Measurements from ENCODE around the gene NUBPL.
A peak's percentile ranks its signal among the peaks of the same experiment; 100 is the strongest.
"Not testable (repeated sequence)": the region's sequence is repeated elsewhere in the genome, so short reads cannot be mapped to it uniquely, and the experiment has no call there.

NUBPL gene

DNA sequence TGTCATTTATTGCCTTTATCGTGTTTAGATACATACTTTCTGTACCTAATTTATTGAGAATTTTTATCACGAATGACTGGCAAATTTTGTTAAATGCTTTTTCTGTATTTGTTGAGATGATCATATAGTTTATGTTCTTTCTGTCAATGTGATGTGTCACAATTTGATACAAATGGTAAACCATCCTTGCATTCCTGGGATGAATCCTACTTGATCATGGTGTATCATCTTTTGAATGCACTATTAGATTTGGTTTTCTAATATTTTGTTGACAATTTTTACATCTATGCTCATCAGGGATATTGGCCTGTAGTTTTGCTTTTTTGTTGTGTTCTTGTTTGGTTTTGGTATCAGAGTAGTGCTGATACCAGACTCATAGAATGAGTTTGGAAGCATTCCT lies 185.1 kb downstream of the NUBPL start:
- DNase-seq, result no peak

DNA sequence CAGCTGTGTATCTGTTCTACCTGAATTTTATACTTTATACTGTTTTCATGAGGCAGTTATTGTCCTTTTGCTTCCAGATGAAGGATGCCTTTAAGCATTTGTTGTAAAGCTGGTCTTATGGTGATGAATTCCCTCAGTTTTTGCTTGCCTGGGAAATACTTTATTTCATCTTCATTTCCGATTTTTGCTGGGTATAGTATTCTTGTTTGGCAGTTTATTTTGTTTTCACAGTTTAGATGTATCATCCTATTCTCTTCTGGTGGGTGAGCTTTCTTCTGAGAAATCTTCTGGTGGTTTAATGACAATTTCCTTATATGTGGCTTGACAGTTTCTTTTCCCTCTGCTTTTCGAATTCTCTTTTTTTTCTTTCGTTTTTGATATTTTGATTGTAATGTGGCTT lies 188.1 kb downstream of the NUBPL start:
- DNase-seq, result no peak

DNA sequence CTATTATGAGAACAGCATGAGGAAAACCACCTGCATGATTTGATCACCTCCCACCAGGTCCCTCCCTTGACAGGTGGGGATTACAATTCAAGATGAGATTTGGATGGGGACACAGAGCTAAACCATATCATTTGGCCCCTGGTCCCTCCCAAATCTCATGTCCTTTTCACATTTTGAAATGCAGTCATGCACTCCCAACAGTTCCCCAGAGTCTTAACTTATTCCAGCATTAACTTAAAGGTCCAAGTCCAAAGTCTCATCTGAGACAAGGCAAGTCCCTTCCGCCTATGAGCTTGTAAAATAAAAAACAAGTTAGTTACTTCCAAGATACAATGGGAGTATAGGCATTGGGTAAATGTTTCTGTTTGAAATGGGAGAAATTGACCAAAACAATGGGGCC lies 189.8 kb downstream of the NUBPL start:
- not testable (repeated sequence) for DNase-seq

DNA sequence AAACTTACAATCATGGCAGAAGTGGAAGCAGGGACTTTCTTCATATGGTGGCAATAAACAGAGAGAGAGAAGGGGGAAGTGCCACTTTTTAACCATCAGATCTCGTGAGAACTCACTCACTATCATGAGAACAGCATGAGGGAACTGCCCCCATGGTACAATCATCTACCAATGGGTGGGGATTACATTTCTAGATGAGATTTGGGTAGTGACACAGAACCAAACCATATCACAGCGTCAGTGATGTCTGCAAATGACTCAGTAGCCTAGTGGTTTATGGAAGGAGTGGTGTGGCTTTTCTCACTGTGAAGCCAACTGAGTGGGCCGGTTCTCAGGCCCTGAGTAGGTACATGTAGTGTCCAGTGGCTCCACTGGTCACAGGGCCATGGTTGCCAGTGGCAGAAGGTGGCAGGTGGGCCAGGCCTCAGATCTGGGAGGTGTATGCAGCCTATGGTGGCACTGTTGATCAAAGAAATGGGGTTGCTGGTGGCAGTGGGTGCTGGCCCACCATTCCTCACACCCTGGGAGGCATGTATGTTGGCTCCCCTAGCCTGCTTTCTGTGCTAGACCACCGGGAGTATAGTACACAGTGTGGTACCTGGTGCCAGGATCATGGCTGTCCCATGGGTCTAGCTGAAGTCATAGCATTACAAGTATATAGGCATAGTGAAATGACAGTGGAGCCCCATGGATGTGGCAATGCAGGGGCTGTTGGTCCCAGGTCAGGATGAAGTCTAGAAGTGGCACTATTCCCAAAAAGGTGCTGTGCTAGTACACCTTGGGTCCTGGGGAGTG lies 191.9 kb downstream of the NUBPL start:
- no peak for DNase-seq

DNA sequence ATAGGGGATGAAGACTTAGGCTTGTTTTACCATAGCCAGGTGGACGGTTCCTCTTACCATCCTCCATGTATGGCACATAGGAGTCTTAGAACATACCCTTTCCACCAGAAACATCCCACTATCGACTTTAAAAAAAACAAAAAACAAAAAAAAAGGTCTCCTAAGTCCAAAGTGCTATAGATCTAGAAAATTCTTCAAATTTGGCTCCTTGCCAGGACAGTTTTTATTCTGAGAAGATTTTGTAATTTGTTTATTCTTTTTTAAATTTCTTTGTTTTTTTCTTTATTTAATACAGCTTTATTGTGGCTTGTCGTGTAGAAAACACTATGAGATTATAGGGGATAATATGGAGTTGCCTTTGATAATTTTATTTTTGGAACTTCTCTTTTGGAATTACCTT lies 197.7 kb downstream of the NUBPL start:
- DNase-seq, result no peak

DNA sequence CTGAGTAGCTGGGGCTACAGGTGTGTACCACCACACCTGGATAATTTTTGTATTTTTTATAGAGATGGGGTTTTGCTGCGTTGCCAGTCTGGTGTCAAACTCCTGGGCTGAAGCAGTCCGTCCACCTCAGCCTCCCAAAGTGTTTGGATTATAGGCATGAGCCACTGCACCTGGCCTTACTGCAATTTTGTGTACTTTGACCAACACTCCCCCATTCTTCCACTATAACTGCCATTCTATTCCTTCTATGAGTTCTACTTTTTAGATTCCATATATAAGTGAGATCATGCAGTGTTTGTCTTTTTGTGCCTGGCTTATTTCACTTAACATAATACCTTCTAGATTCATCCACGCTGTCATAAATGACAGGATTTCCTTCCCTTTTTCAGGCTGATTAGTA lies 199.1 kb downstream of the NUBPL start:
- DNase-seq, result no peak

DNA sequence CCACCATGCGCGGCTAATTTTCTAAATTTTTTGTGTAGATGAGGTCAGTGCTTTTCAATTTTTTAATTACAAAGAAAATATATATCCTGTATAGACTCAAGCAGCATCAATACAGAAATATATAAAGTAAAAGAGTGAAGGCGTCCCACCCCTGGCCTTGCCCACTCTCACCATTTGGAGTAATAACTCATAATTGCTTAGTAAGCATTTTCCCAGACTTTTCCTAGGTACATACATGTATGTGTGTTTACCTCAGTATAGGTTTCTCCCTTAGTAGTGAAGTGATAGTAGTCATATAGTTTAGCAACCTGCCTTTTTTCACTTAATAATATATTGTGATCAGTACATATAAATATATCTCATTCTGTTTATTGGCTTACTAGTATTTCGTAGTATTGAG lies 200.1 kb downstream of the NUBPL start:
- no peak for DNase-seq

DNA sequence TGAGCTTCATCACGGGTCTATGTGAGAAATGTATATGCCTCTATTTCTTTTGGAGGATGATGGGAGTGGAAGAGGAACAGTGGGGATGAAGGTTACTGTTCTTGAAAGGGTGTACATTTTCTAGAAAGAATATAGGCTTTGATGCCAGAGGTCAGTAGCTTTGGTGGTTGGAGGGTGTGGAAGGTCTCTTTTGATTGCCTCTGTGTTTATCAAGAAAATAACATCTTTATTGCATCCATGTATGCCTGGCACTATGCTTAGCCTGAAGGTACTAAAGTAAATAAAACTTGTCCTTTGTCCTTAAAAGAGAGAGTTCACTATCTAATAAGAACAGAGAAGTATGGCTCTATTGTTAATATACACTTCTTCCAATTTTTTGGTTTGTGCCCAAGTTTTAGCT lies 201.8 kb downstream of the NUBPL start:
- no peak for DNase-seq

DNA sequence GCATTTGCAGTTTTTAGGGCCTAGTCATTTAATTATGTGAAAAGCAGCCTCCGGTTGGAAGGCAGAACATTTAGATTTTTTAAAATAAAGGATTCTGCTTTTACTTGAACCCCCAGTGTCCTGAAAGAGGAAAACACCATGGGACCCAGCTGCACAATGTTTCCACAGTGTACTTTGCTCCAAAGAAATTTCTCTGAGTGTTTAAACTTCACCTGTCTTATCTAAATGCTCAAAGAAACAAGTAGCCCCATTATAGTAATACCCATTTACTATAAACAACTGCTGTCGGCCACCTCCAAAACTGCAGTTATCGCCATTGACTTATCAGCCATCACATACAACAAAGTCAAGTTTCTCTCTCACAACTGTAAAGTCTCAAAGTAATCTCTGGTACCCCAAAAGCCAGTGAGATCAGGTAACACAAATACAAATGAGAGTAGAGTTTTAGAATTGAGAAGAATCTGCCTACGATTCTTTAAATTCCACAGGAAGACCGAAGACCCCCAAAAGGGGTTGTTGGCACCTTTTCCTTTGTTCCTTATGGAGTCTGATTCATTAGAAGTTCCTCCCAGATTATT lies 205.2 kb downstream of the NUBPL start:
- DNase-seq, result no peak

DNA sequence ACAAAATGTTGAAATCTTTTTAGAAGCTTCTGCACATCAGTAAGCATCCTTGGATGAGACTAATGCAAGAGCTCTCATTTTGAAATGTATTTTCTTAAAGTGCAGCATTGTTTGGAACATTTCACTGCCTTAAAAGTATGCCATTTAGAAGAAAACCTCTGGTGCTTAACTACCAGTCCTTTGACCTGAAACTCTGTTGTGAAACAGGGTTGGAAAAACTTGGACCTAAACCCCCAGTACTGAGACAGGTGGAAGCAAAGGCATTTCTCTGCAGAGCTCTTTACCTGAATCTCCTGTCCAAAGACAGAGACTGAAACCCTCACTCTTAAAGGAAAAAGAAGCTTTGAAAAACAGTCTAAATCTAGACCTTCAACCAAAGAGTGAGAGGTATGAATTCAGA lies 207.2 kb downstream of the NUBPL start:
- DNase-seq, result no peak

DNA sequence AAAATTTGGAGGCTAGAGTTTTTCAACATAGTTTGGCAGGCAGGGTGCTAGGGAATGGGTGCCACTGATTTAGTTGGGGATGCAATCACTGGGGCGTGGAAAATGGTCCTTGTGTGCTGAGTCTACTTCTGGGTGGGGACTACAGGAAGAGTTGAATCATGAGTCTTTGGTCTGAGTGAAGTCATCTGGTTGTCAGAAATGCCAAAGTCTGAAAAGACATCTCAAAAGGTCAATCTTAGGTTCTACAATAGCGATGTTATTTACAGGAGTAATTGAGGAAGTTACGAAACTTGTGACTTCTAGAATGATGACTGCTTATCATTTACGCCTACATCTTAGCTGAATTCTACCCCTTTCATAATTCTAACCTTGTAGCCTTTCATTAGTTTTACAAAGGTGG lies 209.1 kb downstream of the NUBPL start:
- DNase-seq, result no peak

DNA sequence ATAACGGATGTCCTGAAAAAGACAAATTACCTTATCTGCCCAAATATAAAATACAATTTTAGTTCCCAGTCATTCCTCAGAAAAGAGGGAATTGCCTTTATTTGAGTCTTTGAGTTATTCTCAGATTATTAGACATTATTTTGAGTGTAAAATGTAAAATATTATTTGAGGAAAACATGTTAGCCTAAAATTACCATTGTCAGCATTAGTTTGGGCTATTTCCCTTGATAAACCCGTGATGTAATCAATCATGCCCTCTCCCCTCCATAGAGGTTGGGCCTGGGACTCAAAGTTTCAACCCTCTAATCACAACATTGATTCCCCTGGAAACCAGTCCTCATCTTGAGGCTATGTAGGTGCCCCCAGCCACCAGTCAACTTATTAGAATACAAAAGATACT lies 213.4 kb downstream of the NUBPL start:
- no peak for DNase-seq

DNA sequence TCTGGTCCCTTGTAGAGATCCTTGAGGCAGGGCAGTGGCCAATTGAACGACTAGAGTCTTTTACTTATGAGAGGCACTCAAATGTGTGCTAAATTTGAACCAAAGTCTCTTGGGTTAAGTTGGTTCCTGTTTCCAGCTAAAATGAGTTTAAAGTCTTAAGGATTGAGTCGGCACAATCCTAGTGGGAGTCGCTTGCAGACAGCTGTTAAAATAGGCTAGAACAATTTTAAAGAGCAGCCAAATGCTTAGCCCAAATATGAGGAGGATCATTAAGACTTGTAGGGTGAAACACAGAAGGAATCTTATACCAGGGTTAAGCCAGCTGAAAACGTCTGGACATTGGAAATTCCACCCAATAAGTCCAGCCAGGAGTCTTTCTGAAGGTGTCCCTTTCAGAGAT lies 216.1 kb downstream of the NUBPL start:
- DNase-seq, result no peak

DNA sequence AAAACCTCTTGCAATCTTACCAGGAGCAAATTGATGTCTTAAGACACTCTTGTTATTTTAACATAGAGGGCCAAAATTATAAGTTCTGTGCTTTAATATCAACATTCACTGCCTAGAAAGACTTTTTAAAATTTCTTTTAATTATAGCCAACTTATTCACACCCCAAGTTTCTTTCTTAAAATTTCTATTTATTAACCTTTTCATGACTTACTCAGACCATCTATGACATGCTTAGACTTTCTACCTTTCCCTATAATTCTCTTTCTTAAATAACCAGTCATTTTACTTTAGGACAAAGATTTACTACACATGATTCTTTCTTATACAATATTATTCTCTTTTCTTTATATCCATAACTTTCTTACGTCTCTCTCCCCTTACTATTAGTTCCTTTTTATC lies 220.4 kb downstream of the NUBPL start:
- DNase-seq, result peak; percentile 19

DNA sequence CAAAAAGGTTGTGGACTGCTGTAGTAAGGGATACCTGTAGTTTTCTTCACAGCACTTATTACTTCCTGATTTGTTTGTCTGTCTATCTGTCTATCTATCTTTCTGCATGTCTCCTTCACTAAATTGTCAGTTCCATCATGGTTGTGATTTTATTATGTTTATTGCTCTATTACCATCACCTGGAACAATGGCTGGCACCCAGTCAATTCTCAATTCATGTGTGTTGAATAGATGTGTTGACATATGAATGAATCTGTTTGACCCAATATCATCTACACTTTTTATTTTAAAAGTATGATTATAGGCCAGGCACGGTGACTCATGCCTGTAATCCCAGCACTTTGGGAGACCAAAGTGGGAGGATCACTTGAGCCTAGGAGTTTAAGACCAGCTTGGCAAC lies 224.4 kb downstream of the NUBPL start:
- peak; percentile 65 for DNase-seq

DNA sequence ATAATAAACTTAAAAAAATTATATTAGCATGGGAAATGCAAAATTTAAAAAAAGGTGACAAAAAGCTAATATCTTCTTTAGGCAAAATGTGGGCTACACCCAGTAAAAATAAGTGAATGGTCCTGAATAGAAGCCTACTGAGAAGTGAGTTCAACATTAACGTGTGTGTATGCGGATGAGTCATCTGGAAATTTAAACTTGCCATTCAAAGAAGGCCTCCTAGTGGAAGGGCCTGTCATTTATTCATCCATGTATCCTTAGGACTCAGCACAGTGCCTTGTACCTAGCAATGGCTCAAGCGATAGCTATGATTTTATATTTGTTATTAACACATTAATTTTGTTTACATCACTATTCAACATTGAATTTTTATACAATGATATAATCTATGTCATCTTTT lies 226.2 kb downstream of the NUBPL start:
- peak; percentile 33 for DNase-seq

DNA sequence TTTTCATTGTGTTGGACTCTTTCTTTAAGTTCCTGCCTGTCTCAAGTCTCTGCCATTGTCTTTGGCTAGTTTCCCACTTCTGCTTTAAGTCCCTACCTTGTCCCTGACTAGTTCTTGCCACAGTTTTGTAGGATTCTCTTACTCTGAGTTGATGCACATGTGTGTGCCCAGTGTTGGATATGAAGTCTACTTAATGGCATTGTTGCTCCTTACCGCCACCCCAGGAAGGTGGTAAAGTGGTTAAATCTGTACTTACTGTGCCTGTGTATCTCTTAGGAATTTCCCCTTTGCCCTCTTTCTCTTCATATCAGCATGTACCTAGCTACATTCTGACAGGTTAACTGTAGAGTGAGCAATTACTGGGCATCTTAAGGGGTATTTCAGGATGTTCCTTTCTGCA lies 227.1 kb downstream of the NUBPL start:
- no peak for DNase-seq

DNA sequence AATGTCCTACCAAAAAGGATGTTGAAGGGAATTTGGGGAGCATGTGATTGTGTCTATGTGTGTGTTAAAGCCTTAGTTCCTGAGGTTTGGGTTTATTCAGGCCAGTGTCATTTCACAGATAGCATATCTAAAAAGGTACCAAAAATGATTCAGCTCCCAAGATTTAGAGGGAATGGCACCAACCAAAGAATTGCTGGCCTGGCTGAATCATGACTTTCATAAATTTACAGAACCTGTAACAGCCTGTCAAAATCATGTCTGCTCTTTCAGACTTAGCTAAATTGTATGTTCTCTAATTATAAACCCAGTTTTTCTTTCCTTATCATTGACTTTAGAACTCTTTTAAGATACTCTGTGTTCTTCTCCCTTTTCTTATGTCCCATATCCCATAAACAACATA lies 231.5 kb downstream of the NUBPL start:
- DNase-seq, result no peak

DNA sequence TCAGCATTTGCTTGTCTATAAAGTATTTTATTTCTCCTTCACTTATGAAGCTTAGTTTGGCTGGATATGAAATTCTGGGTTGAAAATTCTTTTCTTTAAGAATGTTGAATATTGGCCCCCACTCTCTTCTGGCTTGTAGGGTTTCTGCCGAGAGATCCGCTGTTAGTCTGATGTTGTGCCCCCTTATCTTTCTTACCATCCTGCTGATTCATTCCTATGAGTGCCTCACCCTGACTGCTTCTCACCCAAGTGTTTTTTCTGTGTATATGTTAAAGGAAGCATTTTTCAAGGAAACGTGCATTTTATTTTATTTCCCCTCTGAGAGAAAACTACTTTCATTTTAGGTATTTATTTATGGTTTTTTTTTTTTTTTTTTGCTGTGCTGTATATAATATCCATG lies 236.7 kb downstream of the NUBPL start:
- not testable (repeated sequence) for DNase-seq

DNA sequence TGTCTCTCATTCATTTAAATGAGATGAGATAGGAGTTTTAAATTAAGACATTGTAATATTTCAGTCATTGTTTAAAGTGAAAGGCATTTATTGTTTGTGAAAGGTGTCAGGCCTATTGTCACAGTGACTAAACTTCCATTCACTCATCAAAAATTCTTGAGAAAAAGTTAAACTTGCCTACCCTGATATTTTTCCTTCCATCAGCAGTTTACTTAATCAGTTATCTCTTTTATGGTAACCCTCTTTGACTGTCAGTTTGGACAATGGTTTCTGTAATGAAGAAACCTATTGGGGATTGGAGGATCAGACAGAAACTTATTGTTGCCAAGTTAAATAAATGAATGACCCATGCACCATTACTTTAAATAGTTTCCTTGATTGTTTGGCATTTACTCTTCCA lies 241.6 kb downstream of the NUBPL start:
- DNase-seq, result no peak

DNA sequence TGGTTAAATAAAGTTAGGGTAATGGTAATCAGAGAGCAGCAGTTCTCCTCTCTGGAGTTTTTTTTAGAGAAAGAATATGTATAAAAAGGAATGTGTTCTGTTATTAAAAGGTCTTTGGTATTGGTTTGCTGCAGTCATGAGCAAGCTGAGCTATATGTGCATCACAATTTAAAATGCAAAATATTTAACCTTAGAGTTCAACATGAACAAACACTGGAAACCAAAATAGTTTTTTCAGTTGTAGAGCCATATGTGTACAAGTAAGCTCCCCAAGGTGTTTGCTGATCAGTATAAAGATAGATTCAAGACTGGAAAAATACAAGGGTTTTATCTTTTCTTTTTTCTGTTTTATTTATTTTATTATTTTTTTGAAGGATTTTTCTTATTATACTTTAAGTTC lies 245.0 kb downstream of the NUBPL start:
- no peak for DNase-seq

DNA sequence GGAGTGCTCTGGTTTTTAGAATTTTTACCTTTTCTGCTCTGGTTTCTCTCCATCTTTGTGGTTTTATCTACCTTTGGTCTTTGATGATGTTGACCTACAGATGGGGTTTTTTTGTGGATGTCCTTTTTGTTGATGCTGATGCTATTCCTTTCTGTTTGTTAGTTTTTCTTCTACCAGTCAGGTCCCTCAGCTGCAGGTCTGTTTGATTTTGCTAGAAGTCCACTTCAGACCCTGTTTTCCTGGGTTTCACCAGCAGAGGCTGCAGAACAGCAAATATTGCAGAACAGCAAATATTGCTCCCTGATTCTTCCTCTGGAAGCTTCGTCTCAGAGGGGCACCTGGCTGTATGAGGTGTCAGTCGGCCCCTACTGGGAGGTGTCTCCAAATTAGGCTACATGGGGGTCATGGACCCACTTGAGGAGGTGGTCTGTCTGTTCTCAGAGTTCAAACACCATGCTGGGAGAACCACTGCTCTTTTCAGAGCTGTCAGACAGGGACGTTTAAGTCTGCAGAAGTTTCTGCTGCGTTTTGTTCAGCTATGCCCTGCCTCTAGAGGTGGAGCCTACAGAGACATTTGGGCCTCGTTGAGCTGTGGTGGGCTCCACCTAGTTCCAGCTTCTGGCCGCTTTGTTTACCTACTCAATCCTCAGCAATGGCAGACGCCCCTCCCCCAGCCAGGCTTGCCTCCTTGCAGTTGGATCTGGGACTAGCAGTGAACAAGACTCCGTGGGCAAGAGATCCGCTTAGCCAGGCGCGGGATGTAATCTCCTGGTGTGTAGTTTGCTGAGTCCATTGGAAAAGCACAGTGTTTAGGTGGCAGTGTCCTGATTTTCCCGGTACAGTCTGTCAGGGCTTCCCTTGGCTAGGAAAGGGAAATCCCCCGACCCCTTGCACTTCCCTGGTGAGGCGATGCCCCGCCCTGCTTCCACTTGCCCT lies 250.8 kb downstream of the NUBPL start:
- DNase-seq, result not testable (repeated sequence)

DNA sequence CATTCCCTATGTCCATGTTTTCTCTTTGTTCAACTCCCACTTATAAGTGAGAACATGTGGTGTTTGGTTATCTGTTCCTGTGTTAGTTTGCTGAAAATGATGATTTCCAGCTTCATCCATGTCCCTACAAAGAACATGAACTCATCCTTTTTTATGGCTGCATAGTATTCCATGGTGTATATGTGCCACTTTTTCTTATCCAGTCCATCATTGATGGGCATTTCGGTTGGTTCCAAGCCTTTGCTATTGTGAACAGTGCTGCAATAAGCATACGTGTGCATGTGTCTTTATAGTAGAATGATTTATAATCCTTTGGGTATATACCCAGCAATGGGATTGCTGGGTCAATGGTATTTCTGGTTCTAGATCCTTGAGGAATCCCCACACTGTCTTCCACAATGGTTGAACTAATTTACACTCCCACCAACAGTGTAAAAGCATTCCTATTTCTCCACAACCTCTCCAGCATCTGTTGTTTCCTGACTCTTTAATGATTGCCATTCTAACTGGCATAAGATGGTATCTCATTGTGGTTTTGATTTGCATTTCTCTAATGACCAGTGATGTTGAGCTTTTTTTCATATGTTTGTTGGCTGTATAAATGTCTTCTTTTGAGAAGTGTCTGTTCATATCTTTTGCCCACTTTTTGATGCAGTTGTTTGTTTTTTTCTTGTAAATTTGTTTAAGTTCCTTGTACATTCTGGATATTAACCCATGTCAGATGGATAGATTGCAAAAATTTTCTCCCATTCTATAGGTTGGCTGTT lies 252.7 kb downstream of the NUBPL start:
- not testable (repeated sequence) for DNase-seq

Data from NCI-H69 (cell line).